Glomerular visceral epithelial cell (primary cell): Measurements from ENCODE around the gene EBF3.
"Not testable (repeated sequence)": the region's sequence is repeated elsewhere in the genome, so short reads cannot be mapped to it uniquely, and the experiment has no call there.

ENCODE experiments used
- DNase-seq: peaks from one replicate; pipeline ENCODE4 v3.0.0-alpha.2; 2016; ENCODE audit errors: extremely low spot score

Gene EBF3

DNA sequence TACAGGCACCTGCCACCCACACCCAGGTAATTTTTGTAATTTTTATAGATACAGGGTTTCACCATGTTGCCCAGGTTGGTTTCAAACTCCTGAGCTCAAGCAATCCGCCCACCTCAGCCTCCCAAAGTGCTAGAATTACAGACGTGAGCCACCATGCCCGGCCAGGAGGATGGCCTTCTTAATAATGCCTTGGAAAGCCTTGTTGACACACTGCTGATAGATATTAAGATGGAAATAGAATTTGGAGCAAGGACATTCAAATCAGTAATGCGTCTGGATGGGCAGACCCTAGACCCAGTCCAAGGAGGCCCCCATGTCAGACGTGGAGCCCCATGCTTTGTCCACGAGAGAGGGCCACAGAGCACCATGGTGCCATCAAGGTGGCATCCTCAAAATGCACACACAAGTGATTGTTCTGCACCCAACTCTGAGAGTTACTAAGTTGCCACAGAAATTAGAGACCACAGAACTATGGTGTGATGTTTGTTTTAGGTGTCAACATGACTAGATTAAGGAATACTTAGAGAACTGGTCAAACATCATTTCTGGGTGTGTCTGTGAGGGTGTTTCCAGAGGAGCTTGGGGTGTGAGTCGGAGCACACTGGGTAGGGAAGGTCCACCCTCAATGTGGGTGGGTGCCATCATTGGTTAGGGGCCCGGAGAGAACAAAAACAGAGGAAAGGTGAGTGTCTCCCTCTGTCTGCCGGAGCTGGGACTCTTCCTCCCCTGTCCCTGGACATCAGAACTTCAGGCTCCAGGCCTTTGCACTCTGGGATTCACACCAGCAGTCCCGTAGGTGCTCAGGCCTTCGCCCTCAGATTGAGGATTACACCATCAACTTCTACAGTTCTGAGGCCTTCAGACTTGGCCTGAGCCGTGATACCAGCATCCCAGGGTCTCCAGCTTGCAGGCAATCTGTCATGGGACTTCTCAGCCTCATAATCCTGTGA is 34.5 kb downstream of the EBF3 start:
- DNase-seq: no peak

DNA sequence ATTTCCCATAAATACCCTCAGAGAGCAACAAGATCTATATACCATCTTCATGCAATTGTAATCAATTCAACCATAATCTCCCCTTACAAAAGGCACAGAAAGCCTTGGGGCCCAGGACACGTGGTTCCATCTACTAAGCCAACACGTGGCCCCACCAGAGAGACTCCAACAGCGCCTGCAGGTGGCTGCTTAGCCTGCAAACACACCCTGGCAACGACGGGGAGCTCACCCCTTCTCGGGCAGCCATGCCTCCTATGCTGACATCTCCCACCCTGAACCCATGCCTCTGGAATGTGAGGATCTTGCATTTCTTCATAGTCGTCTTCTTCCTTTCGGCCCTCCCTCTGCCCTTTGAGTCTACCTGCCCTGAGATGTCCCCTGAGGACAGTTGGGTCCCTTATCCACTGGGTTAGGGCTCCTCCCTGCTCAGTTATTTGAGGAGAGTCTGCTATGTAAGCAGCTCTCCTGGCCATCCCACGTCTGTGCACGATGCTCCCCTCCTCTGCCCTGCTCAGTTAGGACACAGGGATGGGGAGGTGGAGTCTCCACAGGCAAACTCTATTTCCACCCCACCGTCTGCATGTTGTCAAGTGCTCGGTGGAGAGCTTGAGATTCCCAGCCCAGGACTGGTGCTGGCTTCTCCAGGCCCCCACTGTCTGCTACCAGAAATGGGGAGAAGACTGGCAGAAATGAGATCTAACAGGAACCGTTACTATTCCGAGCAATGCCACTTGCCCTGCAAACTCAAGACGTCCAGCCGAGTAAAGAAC is 36.5 kb downstream of the EBF3 start:
- no peak for DNase-seq

DNA sequence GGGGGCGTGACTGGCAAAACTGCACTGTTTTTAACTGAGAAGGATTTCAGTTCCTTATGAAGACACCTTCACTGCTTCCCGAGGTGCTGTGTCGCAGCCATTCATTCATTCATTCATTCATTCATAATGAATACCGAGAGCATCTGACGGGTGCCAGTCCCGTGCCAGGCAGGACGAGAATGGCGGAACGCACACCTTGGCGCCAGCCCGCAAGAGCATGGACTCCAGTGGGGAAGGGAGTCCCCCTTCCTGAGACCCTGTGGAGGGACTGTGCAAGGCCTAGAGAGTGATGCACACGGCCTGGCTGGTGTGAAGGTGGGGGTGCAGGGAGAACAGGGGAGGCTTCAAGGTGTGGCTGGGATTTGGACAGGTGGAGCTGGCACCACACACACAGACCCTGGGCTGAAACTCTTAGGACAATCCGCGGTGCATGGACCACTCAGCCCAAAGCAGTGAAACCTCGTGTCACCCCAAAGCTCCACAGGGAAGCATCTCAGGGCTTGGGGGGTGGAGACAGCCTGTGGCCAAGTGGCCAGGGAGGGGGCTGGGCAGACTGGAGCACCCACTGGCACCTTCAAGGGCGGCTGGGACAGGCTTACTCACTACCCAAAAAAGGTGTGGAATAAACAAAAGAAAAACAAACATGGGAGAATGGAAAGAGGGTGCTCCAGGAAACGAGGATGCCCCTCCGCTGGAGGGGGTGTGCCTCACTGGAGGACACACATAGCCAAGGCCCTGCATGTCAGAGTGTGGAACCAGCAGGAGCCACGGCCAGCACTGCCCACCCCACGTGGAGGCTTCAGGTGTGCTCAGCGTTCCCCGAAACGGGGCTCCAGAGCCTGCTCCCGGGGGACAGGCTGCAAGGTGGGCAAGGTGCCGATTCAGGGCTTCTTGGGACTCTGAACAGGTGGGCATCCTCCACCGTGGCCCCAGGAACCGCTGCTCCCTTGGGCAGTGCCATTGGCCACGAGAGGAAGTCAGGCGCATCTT is 37.7 kb downstream of the EBF3 start:
- no peak for DNase-seq

DNA sequence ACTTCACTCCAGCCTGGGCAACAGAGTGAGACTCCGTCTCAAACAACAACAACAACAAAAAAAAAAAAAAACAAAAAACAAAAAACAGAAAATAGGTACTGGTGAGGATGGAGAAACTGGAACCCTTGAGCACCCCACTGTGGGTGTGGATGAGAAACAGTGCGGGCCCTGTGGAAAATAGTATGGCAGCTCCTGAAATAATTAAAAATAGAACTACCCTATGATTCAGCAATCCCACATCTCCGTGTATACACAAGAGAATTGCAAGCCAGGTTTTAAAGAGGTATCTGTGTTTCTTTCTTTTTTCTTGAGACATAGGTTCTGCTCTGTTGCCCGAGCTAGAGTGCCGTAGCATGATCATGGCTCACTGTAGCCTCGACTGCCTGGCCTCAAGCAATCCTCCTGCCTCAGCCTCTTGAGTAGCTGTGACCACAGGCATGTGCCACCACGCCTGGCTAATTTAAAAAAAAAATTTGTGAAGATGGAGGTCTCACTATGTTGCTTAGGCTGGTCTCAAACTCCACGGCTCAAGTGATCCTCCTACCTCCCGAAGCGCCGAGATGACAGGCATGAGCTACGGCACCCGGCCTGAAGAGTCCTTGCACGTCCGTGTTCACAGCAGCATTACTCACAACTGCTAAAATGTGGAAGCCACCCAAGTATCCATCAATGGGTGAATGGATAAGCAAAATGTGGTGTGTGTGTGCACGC is 39.5 kb downstream of the EBF3 start:
- DNase-seq: no peak

DNA sequence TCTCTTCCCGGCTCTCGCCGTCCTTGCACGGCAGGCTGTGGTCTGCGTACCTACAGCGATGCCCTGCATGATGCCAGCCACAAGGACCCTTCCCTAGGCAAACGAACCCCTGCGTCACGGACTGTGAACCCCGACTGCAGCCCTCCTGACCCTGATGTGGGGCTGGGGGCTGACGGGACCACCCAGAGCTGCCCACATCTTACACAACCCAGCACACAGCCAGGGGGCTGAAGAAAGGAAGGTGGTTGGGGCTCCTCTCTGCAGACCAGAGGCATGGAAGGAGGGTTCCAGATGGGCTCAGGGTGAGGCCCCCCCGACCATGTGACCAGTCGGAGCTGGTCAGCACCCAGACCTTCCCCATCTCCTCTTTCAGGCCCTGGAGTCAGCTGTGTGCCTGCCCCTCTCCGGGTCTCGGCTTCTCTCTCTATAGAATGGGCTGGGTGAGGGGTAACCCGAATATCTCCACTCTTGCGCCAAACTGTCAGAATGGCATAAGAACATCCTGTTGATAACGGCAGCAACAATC is 41.4 kb downstream of the EBF3 start:
- DNase-seq: no peak

DNA sequence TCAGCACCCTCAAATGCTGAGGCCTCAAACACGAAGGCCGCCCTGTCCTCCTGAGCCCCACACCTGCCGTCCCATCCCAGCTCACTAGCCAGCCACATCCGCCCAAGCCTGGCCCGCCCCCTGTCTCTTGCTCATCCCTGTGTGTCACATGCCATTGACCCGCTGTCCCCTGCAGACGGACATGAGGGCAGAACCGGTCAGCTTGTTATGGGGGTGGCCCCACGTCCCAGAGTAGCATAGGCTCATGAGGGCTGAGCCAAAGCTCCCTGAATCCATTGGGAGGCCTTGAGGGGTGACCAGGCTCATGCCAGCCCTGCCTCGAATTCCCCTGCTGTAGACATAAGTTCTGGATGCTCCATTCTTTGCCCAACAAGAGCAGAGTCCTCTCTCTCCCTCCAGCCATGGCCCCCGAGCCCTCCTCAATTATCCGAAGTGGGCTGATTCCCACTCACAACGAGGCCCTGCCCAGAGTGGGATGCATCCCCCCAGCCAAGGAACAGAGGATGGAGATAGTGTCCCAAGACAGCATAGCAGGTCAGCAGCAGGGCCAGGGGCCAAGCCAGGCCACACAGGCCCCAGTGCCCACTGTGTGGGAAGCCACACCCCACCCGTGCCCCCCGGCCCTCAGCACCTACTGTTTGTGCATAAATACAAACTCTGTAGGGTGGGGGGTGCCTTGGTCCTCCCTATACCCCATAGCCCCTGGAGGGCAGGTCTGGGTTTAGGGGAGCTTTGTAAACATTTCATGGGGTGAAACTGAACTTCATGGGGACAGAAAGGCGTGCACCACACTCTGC is 42.1 kb downstream of the EBF3 start:
- DNase-seq: no peak

DNA sequence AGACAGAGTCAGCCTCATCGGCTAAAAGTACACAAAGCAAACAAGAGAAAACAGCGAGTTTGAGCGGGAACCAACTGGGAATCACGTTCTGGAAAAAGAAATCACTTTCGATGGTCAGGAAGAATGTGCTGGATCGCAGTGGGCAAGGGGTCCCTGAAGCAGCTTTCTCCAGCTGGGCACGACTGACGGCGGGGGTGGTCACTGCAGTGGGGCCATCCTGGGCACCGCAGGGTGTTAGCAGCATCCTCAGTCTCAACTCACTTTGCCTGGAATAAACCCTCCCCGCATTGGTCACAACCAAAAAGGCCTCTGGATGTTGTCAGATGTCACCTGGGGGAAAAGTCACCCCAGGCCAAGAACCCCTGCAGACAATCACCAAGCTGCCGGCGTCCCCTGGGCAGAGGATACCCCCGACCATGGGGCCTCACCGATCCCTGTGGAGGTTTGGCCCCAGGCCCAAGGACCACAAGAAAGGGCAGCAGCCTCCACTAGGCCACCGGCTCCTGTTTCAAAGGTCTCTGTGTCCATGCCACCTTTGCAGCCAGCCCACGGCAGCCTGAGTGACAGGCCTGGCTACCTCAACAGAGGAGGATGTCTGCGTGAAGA is 42.9 kb downstream of the EBF3 start:
- DNase-seq: no peak

DNA sequence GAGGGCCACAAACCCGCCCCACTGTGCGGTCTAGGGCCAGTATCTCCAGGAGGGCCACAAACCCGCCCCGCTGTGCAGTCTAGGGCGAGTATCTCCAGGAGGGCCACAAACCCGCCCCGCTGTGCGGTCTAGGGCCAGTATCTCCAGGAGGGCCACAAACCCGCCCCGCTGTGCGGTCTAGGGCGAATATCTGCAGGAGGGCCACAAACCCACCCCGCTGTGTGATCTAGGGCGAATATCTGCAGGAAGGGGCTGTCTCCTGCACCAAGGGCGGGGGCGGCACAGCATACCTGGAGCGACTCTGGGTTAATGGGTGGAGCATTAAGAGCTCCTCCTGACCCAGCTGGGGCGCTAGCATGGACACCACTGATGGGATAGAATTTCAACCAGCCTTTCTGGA is 43.9 kb downstream of the EBF3 start:
- not testable (repeated sequence) for DNase-seq

DNA sequence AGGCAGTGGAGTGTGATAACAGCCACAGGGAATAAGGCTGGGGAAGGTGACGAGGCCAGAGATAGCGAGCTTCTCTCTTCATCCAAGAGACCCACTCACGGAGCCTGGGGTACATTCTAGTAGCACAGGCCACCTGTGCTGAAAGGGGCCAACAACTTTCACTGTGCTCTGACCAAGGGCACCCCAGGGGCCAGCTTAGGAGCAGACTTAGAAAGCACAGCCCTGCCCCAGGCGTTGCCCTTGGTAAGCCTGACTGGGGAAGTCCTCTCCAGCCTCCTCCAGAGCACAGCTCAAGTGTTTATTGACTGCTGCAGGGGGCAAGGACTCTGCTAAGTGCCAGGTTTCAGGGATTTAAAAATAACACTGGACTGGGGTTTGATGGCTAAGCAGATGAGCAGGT is 44.7 kb downstream of the EBF3 start:
- DNase-seq: no peak

DNA sequence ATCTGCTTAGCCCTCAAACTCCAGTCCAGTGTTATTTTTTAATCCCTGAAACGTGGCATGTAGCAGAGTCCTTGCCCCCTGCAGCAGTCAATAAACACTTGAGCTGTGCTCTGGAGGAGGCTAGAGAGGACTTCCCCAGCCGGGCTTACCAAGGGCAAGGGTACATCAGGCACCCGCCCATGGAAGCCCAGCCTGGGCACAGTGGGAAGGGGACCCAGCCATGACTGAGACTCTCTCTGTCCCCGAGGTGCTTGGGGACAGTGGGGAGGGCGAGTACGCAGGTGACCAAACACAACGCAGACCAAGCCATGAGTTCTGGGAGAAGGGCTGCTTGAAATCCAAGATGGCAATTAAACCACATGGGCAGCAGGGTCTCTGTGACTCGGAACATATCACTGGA is 45.2 kb downstream of the EBF3 start:
- DNase-seq: no peak

DNA sequence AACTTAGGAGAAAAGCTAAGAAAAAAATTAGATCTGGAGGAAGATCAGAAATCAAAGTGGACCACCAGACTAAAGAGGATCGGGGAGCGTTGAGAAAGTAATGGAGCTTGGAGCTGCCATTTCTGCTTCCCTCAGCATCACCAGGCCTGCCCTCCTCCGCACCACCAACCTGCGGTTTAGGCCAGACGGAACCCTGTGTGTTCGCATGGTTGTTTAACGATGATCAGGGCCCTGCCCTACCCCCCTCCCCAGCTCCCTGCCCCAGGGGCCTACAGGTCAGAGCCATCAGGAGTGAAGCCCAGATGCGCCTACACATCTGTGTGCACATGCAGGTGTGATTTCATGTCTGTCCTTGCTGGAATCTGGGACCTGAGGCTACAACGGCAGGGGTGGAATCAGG is 45.7 kb downstream of the EBF3 start:
- DNase-seq: no peak

DNA sequence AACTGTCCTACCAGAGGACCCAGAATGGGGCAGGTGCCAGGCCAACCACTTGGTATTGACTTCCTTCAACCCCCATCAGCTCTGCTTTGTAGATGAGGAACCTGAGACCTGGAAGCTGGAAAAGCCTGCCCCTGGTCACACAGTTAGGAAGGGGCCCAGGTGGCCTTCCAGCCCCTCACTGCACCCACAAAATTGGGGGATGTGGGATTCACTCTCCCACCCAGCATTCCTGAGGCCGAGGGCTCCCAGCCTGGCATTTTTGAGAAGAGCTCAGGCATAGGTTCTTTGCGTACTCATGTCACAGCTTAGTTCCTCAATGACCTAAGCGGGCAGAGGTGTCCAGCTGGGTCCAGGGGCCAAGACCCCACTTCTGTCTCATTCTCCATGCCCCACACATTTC is 46.1 kb downstream of the EBF3 start:
- DNase-seq: no peak

DNA sequence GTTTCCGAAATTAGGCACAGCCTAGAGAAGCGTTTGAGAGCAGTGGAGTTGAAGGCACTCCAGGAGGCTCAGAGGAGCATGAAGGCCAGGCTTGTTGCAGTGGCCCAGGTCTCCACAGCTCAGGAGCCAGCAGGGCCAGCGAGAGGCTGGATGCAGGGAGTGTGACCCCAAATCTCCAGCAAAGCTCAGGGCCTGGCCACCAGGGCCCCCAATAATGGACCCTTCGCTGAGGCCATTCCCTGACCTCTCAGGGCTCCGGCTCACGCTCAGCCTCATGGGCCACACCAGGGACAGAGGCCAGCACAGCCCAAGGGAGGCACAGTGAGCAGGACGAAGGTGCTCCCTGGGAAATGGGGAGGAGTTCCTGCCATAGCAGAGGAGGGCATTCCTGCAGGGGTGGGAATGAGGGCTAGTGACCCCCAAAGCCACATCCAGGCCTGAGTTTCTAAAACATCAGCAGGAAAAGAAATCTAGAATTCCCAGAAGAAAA is 47.5 kb downstream of the EBF3 start:
- no peak for DNase-seq

DNA sequence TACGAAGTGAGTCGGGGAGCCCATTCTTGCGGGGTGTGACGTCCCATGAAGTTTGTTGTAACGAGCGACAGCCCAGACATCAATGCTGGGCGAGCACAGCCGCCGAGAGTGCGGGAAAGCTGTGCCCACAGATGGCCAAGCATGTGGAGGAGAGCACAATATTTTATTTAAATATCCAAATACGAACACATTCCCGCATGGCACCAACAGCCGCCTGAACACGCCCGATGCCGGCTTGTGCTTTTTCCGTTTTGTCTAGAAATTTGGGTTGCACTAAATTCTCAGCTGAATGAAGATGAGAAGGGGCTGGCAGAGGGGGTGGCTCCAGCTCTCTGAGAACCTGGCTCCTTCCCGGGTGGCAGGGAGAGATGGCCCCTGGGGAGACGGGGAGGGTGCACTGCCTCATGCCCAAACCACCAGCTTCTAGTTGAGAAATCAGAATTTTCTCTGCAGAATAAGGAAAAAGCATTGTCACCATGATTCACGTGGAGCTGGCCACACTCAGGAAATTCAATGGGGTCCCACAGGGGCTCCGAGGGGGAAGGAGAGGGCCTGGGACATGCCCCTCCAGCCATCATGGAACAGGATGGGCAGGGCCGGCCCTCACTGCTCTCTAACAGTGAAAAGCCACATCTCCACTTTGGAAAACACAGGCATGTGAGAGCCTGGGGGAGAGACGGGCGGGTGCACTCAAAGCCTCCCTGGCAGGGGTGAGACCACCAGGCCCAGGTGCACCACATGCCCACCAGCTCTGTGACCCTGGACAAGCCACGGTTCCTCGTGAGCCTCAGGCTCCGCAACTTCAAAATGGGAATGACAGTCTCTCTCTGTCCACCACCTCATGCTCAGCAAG is 48.3 kb downstream of the EBF3 start:
- DNase-seq: no peak

DNA sequence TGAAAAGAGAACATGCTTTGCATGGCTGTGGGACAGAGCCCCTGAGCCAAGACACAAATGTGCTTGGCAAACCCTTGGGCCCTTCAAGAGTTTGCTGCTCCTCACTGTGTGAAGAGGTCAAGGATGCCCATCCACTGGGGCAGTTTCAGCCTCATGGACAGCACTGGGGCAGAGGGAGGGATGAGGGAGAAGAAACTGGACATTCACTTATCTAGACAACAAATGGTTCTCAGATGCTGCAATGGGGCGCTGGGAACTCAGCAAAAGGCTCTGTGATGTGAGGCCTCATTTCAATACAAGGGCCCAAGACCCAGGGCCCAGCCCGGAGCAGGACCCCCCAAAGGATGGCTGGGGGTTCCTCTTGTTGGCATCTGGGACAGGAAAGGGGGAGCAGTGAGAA is 49.1 kb downstream of the EBF3 start:
- no peak for DNase-seq

DNA sequence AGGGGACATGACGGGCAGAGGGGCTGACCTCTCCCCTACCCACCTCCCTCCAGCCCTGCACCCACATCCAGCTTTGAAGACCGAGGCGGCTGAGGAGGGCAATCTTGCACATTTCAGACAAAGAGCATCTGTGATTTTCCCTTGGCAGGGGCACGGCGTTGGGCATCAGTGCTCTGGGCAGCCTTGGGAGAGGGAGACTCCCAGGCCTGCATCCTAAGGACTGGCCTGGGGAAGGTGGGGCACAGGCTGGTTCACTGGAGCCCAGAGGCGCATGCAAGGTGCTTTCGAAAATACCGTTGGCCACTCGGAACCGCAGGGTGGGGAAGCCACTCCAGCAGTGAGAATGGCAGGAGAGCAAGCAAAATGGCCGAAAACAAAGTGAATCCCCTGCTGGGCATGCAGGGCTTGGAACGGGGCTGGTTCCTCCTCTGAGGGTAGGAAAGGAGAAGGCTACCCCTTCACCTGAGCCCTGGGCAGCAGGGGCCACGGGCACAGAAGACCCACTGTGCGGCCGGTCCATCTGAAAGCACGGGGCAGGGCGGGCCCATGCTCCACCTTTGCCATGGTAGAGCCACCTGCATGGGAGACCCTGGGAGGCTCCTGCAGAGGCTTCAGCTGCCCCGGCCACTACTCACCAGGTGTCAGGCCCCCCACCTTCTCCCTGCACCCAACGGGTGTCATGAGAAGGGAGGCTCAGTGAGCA is 49.8 kb downstream of the EBF3 start:
- no peak for DNase-seq

DNA sequence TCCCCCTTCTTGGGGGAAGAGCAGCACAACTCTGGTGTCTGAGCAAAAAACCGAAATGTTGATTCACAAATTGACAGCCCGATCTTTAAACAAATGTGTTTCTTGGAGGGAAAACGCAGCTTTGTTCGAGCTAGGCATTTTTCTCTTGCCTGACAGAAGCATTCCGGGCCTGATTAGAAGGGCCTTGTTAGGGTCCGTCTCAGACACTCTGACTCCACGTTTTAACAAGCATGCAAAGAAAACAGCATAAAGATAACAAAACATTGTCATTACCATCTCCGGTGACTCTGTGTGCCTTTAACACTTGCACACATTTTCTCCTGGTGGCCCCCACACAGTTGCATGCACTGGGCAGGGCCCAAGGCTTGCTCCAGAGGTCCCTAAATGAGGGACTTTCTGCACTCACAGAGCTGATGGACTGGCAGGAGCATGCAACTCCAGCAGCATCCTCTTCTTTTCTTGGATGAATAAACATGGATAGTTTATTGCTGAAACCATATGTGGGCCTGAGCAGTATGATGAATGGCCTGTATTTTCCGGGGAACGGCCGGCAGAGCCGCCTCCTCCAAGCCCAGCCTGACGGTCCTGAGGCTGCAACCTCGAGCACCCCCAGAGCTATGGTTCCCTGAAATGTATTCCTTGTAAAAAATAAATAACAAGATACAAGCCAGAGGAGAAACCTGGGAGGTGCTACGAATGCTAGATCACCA is 50.9 kb downstream of the EBF3 start:
- DNase-seq: no peak
